GM21367 (cell line): ENCODE measurements around the gene MSANTD1.

Experiments
- ATAC-seq: cut with Tn5 transposase; IDR thresholded peaks from one replicate; pipeline ENCODE4 v1.9.1; 2021; ENCODE audit not compliant: unreplicated experiment

MSANTD1 gene

DNA sequence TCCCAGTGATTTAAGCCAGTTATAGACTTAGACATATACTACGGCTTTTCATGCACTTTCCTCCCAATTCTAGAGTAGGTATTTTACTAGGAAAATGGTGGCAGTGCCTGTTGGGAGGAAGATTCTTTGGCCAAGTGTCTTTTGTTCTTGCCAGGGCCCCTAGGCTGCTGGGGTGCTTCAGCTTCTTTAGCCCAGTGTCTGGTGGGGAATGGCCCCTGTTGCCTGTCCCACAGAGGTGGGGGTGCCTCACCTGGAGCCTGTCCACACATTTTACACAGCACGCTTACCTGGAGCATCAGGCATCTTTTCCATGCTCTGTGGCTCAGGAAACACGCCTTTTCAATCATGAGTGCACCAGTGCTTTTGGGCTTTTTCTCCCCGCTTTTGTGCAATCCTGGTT is 33.2 kb upstream of the MSANTD1 start:
- no peak for ATAC-seq

DNA sequence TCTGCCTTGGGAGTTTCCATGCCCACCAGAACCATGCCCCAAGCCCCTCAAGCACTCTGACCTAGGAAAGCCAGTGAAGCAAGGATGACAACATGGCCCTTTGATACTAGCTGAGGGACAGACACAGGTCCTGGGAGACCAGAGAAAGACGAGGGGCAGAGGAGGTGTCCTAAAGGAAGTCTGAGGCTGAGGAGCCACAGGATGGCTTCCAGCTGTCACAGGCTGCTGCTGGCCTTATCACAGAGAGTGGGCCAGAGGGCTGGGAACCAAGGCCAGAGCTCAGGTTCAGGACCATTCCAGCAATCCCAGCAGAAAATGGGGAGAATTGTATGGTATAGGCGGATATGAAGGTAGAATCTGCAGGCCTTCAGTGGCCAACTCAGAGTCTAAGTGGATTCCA is 31.7 kb upstream of the MSANTD1 start:
- ATAC-seq, result no peak

DNA sequence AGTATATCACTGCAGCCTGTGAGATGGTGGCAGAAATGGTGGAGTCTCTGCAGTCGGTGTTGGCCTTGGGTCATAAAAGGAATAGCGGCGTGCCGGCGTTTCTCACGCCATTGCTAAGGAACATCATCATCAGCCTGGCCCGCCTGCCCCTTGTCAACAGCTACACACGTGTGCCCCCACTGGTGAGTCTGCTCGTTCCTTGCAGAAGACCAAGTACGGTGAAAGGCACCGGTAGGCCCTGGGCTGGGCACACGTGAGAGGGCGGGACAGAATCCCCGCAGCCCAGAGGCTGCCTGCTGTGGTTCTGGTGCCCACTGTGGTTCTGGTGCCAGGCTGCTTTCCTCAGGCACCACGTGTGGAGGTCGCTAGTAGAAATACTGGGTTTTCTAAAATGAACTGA is 31.2 kb upstream of the MSANTD1 start:
- no peak for ATAC-seq

DNA sequence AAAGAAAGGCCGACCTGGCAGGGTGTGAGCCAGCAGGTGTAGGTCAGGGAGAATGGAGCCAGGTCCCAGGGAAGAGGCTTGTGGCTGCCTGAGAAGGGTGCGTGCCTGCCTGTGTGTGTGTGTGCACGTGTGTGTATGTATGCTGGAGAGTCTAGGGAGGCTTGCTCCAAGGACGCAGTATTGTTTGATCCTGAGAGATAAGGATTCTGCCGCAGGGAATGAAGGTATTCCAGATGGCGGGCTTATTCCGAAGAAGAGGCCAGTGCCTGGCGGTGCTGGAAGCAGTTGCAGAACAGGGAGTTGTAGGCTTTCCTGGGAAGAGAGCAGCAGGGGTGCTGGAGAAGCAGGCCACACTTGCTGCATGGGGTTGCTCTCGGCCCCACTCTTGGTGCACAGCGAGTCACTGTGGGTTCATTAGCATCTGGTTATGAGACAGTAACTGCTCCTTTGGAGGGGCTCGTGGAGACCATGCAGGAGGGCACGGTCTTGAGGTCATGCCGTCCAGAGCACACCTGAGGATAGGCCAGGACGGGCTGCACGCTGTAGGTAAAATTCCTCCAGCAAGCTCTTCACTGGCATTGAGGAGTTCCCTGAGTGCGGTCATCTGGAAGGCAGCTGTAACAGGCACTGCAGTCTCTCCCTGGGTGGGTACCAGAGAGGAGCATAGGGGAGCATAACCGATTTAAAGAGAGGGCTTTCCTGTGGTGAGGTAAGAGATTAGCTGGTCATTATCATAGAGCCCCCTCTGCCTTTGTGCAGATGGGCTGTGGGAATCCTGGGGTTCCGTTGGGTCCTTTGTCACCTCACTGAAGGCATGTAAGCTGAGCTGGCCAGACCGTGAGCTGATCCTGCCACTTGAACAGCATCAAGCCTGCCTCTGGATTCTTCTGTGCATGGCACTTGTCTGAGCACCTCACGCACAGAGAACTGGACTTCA is 29.9 kb upstream of the MSANTD1 start:
- no peak for ATAC-seq

DNA sequence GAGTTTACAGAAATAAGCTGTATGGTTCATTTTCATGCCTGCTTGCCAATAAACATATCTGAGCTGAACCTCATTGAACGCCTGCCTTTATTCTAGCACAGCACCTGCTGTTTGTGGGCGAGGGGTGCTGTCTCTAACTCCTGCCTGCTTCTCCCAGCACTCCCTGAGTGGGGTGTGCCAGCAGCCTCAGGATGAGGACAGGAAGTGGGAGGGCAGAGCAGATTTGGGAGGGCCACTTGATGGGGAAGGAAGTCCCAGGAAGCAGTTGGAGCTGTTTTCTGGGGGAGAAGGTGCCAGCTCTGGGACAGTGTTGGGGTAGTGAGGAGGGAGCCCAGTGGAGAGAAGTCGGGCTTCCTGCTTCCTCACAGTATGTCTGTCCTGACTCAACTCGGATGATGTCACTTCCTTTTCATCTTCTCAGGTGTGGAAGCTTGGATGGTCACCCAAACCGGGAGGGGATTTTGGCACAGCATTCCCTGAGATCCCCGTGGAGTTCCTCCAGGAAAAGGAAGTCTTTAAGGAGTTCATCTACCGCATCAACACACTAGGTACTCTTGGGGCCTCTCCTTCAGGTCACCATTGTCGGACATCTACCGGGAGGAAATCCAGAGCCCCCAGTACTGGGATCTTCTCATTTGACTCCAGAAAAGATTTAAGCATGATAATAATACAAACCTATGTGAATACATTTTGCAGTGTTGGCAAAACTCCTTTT is 29.0 kb upstream of the MSANTD1 start:
- no peak for ATAC-seq

DNA sequence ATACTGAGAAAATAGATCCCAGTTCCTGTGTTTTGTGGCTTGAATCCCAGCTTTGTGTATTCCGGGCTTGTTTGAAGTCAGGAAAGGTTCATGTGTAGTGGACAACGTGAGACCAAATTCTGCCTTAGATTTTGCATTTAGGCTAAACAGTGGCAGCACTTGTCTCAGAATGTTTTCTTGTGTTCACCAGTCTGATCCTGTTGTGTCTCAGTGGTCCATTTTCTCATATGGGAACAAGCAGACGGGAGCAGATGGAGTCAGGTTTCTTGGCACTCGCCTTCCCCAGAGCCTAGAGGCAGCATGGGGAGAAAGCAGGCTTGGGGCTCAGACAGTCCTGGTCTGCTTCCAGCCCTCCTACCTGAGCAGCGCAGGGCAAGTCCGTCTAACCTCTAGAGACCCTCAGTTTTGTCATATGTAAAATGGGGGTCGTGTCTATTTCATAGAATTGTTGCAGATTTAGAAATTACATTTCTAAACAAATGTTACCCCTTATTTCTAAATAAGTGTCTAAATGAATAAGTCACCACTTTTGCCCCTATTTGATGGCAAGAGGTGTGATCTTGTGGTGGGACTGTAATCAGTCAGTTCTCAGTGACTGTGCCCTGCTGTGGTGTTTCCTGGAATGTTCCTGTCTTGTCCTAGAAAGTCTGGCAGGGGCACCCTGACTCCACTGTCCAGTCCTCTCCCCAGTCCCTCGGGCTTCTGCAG is 28.3 kb upstream of the MSANTD1 start:
- no peak for ATAC-seq

DNA sequence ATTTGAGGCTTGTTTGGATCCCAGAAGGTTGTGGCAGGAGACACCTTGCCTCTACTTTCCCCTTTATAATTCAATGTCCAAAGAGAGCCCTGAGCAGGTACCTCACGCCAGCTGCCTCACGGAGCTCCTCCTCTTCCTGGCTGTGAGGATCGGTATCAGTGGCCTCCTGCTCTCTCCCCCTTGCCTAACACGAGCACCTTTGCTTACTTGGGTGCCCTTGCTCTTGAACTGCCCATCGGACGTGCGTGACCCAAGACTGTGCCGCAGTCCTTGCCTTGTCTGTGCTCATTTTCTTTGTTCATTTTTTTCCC is 27.8 kb upstream of the MSANTD1 start:
- no peak for ATAC-seq

DNA sequence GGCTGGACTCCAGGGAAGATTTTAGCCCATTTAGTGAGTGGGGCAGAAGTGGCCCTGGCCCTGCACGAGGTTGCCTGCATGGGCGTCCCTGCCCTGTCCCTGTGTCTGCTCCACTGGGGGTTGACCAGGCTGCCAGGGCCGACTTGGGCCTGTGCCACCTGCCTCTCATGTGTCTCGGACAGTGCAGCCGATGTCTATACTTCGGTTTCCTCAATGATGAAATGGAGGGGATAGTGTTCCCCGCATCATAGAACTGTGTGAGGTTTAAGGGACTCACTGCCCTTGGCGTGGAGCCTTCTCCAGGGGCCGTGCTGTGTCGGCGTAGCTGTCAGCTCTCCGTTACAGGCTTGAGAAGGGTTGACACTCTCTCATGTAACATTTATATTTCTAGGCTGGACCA is 27.0 kb upstream of the MSANTD1 start:
- no peak for ATAC-seq

DNA sequence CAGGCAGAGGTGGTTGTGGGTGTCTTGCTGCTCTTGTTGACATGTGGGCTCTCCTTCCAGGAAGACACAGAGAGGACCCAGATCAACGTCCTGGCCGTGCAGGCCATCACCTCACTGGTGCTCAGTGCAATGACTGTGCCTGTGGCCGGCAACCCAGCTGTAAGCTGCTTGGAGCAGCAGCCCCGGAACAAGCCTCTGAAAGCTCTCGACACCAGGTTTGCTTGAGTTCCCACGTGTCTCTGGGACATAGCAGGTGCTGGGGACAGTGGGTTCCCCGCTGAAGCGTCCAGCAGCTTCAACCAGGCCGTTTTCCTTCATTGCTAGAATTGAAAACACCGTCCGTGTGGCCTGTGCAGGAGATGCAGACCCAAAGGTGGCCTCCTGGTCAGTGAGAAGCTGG is 25.6 kb upstream of the MSANTD1 start:
- ATAC-seq, result no peak

DNA sequence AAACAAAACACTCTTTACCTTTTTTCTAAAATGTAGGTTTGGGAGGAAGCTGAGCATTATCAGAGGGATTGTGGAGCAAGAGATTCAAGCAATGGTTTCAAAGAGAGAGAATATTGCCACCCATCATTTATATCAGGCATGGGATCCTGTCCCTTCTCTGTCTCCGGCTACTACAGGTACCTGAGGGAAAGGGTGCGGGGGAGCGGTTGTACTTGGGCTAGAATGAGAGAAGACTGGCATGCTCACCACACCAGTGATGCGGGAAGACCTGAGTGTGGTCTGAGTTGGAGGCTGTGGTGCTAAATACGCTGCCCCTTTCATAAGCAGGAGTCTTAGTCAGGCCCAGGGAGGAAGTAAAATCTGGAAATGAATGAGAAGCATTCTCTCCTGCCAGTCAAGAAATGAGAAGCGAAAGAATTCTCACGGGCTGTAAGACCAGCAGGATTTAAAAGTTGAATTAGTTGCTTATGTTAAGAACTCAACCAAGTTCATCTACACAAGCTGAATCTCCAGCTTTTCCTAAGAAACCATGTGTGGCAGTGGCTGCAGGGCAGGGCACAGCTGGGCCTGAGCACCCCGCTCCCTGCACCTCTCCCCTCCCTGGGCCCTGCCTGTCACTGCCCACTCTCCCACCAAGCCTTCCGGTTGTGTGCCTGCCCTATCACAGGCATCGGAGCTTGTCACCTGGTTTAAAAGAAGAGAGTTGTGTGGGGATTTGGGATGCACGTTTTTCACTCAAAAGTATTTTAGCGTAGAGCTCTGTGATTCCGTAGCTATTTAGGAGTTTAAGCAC is 24.8 kb upstream of the MSANTD1 start:
- no peak for ATAC-seq

DNA sequence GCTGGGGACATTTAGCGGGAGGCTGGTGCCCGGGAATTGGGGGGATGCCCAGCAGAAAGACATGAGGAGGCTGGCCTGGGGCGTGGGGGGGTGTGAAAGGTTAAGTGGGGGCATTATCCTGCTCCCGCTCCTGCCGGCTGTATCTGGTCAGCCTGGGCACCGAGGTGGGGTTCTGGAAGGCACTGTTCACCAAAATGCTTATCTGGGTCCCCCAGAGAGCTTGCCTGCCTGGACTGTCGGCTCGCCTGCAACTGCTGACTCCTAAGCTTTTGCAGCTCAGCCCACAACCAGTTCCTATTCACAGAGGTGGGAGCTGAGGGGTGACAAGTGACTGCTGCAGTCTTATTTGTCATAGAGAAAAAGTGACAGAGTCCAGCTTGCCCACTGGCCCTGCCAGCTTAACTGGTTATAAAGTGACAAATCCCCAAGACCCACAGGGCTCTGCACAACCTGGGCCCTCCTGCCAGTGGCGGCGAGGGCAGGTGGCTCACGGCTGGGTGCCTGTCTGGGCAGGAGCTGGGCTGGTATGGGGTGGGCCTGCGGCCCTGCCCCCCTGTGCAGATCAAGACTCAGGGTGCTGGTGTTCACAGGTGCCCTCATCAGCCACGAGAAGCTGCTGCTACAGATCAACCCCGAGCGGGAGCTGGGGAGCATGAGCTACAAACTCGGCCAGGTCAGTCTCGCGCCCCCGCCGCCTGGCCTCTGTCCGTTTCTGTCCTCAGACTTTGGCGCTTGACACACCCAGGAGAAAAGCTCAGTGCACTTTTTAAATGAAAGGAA is 23.7 kb upstream of the MSANTD1 start:
- ATAC-seq, result no peak

DNA sequence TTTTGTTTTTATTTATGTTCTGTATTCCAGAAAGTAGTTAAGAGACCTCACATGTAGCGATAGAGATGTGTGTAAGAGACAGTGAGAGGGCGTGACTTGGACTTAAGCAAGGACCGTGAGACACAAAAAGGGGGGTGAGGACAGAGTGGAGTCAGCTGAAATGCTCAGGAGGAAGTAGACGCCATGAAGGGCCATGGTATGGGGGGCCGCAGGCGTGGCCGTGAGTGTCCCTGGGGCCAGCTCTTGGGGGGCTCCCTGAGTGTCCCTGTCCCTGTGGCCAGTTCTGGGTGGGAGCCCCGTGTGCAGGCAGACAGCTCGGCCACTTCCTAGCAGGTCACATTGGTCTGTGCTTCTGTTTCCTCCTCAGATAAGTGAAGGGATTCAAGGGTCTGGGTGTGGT is 23.0 kb upstream of the MSANTD1 start:
- ATAC-seq, result no peak

DNA sequence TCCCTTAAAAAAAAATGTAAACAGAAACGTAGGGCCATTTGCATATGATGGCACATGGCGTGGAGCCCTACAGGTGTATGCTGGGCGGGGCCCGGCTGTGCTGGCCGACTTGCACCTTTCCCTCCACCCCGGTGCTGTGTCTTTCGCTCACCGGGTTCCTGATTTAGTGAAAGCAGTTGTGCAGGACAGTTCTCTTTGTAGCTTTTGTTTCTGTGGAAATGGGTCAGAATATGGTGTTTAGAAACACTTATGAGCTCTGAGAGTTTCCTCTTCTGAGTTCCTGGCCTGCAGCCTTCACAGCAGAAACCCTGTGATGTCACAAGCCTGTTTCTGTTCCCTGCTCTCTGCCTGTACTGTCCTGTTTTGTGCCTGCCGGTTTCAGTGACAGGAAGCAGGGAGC is 22.5 kb upstream of the MSANTD1 start:
- no peak for ATAC-seq

DNA sequence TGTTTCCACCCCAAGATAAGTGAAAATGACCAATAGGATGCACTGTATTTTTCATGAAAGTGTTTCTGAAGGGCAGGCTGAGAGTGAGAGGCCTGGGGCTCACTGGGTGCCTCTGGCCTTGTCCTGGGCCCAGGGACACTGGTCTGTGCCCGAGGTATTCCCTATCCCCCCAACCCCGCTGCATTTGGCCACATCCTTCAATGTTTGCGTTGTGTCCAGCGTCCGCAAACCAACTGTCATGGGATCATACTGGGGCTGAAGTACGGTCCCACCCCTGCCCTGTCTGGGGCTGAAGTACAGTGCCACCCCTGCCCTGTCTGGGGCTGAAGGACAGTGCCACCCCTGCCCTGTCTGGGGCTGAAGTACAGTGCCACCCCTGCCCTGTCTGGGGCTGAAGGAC is 22.0 kb upstream of the MSANTD1 start:
- no peak for ATAC-seq

DNA sequence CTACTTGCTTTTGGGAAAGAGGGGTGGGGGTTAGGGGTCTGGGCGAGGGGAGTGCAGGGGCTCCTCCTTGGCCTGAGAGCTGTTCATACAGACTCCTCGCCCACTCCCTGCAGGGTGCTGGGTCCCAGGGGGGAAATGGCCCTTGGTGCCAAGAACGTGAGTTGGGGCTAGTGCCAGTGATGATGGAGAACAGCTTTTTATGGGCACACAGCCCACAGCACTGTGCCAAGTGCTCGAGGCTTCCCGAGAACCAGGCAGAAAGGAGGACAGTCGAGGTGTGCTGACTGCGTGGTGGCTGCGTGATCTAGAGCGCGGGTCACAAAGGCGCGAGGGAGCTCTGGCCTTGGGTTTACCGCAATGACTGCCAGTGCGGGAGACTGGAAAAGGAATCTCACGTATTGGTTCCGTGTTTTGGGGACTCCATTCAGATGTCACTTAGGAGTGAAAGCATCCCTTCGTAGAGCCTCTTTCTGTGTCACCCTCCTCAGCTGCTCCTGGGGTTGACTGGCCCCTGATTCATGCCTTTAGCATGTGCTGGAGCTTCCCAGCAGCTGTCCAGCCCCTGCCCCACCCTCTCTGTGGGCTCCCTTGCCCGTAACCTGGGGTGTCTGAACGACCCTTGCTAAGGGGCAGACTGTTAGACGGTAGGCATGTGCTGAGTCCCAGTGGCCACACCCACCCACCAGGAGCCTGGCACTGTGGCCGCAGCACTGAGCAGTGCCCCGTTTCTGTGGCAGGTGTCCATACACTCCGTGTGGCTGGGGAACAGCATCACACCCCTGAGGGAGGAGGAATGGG is 20.9 kb upstream of the MSANTD1 start:
- ATAC-seq, result no peak

DNA sequence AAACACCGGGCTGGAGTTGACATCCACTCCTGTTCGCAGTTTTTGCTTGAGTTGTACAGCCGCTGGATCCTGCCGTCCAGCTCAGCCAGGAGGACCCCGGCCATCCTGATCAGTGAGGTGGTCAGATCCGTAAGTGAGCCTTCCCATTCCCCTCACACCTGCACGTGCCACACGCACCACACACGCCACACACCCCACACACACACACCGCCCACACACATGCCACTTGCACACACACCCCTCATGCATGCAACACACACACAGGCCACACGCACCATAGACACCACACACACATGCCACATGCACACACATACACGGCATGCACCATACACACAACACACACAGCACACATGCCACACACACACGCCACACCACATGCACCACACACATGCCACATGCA is 20.1 kb upstream of the MSANTD1 start:
- no peak for ATAC-seq

DNA sequence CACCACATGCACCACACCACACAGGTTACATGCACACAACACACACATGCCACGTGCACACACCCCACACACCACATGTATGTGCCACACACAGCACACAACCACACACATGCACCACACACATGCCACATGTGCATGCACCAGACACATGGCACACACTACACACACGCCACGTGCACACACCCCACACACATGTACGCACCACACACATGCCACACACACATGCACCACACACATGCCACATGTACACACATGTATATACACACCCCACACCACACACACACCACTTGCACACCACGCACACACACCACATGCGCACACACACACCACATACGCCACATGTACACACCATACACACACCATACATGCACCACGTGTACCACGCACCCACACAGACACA is 19.6 kb upstream of the MSANTD1 start:
- ATAC-seq, result no peak

DNA sequence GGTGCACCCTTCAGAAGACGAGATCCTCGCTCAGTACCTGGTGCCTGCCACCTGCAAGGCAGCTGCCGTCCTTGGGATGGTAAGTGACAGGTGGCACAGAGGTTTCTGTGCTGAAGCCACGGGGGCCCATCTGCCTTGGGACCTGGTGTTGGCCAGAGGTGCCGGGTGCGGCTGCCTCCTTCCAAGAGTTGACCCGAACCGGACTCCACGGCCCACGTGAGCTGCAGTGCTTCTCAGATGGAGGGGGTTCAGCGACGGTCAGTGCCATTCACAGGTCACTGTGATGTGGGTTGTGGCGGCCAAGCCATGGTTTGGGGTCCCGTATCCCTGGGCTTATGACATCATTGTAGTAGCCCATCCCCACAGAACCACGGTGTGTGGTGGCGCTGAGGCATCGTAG is 19.0 kb upstream of the MSANTD1 start:
- no peak for ATAC-seq

DNA sequence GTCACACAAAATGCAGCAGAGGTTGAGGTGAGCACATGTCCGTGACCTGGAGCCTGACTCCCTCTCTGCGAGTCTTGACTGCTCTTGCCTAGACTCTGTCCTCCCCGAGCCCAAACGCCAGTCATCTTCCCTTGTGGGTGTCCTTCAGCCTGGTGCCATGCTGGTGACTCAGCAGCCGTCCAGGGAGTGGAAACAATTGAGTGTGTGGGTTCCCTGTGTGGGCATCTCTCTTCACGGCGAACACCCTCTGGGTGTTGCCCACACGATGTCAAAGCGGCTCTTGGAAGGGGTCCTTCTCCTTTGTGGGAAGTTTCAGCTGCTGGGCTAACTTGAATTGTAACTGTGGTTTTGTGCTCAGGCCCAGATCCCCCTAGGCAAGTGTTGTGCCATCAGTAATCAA is 17.5 kb upstream of the MSANTD1 start:
- no peak for ATAC-seq

DNA sequence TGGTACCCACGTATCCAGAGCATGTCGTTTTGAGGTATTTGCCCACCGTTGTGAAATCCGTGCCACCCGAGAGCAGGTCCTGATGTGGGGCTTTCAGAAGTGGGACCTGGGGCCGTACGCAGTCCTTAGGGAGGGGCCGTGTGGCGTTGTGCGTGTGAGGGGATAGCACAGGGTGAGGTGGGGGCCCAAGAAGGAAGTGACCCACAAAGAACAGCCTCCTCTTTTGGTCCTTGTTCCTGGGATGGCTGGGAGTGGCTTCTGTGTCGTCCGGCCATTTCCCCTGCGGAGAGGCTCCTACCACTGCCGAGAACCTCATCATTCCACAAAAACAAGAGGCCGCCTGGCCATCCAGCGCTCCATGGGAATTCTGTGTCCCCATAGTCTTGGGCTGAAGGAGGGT is 17.0 kb upstream of the MSANTD1 start:
- no peak for ATAC-seq
